Osteoblast (primary cell): ENCODE measurements around the gene RANBP3. TPM values are rescaled to one million over a fixed set of nuclear protein-coding genes. Genes with fewer than 3 reads are reported as not detected.

Experiments used
- DNase-seq: peaks from one replicate; pipeline ENCODE4 v3.0.0; 2011; ENCODE audit warnings: low spot score, mixed read lengths; ENCODE audit not compliant: insufficient read length; ENCODE audit errors: missing footprints
- H2AFZ ChIP-seq: 2 replicates; pipeline ENCODE4 v1.6.0; 2011; ENCODE audit warnings: mild to moderate bottlenecking, low read length
- H3K27ac ChIP-seq: 2 replicates; pipeline ENCODE4 v1.5.1; 2011; ENCODE audit warnings: mild to moderate bottlenecking, low read depth, low read length, moderate library complexity
- H3K27me3 ChIP-seq: 2 replicates; pipeline ENCODE4 v1.6.0; 2012; ENCODE audit warnings: mild to moderate bottlenecking, control low read depth, inconsistent platforms, low read length, moderate library complexity; ENCODE audit not compliant: insufficient read depth
- H3K36me3 ChIP-seq: 2 replicates; pipeline ENCODE4 v1.5.1; 2011; ENCODE audit warnings: mild to moderate bottlenecking, low read length, control low read depth, moderate library complexity; ENCODE audit not compliant: insufficient read depth
- H3K4me1 ChIP-seq: 2 replicates; pipeline ENCODE4 v1.5.1; 2011; ENCODE audit warnings: mild to moderate bottlenecking, low read length, control low read depth, moderate library complexity; ENCODE audit not compliant: insufficient read depth
- H3K4me2 ChIP-seq: 2 replicates; pipeline ENCODE4 v1.6.0; 2011; ENCODE audit warnings: mild to moderate bottlenecking, low read length; ENCODE audit not compliant: insufficient read depth
- H3K4me3 ChIP-seq: fragments of 200-600 bp; sonication (generic); 3 replicates; pipeline ENCODE4 v1.5.1; 2012; ENCODE audit warnings: mild to moderate bottlenecking, low read length, inconsistent platforms; ENCODE audit not compliant: insufficient read depth
- H3K79me2 ChIP-seq: 2 replicates; pipeline ENCODE4 v1.6.0; 2012; ENCODE audit warnings: mild to moderate bottlenecking, low read length, control low read depth, inconsistent platforms; ENCODE audit not compliant: insufficient read depth
- H3K9me3 ChIP-seq: 2 replicates; pipeline ENCODE4 v1.5.1; 2011; ENCODE audit warnings: low read depth, low read length, control low read depth
- H4K20me1 ChIP-seq: 2 replicates; pipeline ENCODE4 v1.6.0; 2012; ENCODE audit warnings: mild to moderate bottlenecking, low read length, control low read depth; ENCODE audit not compliant: insufficient read depth
- total RNA-seq: library from RNA; depleted of rRNA; stranded (reverse); fragments of >200 nt; gene quantifications from 2 replicates; pipeline ENCODE4 v1.2.3, GENCODE V29; 2012
- TF ChIP-seq, protein P1 (sequence below): IDR thresholded peaks from 2 replicates; pipeline ENCODE4 v1.5.1; 2011; ENCODE audit warnings: mild to moderate bottlenecking, low read depth, low read length, moderate library complexity; ENCODE audit errors: extremely low read depth

RANBP3 gene
- total RNA-seq, 1 donor: 40.5 TPM

DNA sequence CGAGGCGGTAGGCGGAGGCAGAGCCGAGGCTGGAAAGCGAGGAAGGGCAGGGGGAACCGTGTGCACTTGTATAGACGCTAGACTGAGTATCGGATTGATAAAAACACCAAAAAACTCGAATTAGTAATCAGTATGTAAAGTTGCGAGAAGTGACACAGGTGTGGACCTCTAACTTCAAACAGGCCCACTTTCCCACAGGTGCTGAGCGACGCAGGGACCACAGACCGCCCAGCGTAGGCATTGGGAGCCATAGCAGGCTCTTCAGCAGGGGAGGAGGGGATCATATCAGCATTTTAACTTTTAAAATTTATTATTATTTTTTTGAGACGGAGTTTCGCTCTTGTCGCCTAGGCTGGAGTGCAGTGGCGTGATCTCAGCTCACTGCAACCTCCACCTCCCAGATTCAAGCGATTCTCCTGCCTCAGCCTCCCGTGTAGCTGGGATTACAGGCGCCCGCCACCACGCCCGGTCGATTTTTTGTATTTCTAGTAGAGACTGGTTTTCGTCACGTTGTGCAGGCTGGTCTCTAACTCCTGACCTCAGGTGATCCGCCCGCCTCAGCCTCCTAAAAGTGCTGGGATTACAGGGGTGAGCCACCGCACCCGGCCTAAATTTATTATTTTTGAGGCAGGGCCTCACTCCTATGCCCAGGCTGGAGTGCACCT lies 72.7 kb downstream of the RANBP3 start:
- H2AFZ ChIP-seq: peak overlapping the region; percentile 56
- TF ChIP-seq, protein P1, sequence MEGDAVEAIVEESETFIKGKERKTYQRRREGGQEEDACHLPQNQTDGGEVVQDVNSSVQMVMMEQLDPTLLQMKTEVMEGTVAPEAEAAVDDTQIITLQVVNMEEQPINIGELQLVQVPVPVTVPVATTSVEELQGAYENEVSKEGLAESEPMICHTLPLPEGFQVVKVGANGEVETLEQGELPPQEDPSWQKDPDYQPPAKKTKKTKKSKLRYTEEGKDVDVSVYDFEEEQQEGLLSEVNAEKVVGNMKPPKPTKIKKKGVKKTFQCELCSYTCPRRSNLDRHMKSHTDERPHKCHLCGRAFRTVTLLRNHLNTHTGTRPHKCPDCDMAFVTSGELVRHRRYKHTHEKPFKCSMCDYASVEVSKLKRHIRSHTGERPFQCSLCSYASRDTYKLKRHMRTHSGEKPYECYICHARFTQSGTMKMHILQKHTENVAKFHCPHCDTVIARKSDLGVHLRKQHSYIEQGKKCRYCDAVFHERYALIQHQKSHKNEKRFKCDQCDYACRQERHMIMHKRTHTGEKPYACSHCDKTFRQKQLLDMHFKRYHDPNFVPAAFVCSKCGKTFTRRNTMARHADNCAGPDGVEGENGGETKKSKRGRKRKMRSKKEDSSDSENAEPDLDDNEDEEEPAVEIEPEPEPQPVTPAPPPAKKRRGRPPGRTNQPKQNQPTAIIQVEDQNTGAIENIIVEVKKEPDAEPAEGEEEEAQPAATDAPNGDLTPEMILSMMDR: no peak

DNA sequence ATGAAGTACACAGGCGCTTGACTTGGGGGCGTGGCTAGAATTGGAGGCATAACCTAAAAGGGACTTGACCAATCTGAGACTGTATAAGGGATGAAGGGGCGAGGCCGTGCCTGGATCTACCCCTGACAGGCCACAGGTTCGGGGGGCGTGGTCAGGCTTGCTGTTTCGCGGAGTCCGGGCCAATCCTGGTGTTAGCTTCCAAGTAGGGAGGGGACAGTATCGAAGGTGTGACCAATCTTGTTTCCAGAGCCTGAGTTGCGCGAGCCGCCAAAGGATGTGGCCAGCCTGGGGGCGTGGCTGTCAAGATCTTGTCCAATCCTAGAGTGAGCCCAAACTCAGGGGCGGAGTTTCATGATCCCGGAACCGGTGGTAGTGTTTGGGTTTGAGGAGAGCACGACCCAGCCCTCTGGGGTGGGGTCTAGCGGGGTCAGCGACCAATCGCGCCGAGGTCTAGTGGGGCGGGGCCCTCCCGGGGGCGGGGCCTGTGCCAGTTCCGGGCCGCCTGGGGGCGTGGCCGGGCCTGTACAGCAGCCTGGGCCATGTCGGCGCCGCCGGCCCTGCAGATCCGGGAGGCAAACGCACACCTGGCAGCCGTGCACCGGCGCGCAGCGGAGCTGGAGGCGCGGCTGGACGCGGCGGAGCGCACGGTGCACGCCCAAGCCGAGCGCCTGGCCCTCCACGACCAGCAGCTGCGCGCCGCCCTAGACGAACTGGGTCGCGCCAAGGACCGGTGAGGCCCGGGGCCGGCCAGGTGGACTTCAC lies 73.4 kb downstream of the RANBP3 start, which contains the start of gene VMAC:
Gene VMAC, plus strand, starts transcription at position 521 of the 762 bp plus-strand sequence. Its CDS starts 19 bp downstream, at position 540.
- peak within 1 kb of the TSS; percentile 94 for H3K27ac ChIP-seq
- peak within 1 kb of the TSS; percentile 86 for H3K4me2 ChIP-seq
- no peaks in the 10 kb centered on the region for H3K9me3 ChIP-seq
- TF ChIP-seq, protein P1: no peak
- peak within 1 kb of the TSS; percentile 92 for H2AFZ ChIP-seq
- H3K27me3 ChIP-seq: no peaks in the 10 kb centered on the region
- H3K79me2 ChIP-seq: peaks cover 39% of the 10 kb centered on the region
- peaks cover 4% of the 10 kb centered on the region for H3K36me3 ChIP-seq
- DNase-seq: peak; percentile 100
- peaks cover 20% of the 10 kb centered on the region for H3K4me1 ChIP-seq
- H4K20me1 ChIP-seq: peaks cover 25% of the 10 kb centered on the region
- peak within 1 kb of the TSS; percentile 97 for H3K4me3 ChIP-seq

More for the DNA sequence above, 72.7 kb downstream of the RANBP3 start:
- Histone ChIP-seq H3K4me2 (peak overlapping the region; percentile 86), H3K4me3 (peak overlapping the region; percentile 97), H3K4me1 (peaks cover 20% of the 10 kb centered on the region), H3K79me2 (peaks cover 32% of the 10 kb centered on the region), H3K36me3 (peaks cover 7% of the 10 kb centered on the region), H4K20me1 (peaks cover 18% of the 10 kb centered on the region), H3K27ac (peak overlapping the region; percentile 56), H3K9me3 (no peaks in the 10 kb centered on the region), H3K27me3 (no peaks in the 10 kb centered on the region)
- DNase-seq: peak; percentile 50

DNA sequence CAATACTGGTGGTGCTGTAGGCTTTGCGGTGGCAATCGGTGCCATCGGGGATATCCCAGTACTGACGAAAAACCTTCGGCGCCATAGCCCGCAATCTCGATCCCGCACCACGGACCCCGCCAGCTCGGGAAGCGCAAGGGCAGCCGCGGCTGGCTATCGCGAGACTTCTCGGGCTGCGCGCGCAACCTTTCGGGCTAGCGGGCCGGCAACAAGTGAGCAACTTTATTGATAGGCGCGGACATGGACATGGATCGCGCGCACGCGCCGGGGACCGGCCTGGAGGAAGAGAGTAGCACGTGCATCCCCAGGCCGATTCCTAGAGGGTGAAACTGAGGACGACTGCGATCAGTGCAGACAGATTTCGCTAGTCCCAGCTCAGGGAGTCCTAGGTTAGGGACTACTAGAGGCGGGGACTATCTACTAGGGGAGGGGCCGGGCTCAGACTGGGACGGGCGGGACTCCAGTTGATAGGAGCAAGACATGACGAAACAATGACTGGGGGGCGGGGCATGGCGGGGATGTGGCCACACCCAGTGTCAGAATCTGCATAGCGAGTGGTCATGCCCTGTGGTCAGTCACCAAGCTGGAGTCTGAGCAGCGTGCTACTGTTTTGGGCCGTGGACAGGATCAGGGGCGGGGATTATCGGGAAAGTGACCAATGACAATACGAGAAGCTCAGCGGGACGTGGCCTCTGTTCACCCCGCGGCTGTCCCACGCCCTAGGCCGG lies 74.2 kb downstream of the RANBP3 start, which contains the start of gene NDUFA11:
Gene NDUFA11, minus strand, starts transcription at position 167 of the 728 bp plus-strand sequence. Its CDS starts 82 bp downstream, at position 85.
- Histone ChIP-seq H3K9me3 (no peaks in the 10 kb centered on the region), H3K4me3 (peak within 1 kb of the TSS; percentile 97), H4K20me1 (peaks cover 26% of the 10 kb centered on the region), H3K4me1 (peaks cover 20% of the 10 kb centered on the region), H3K79me2 (peaks cover 41% of the 10 kb centered on the region), H3K27me3 (no peaks in the 10 kb centered on the region), H3K4me2 (peak within 1 kb of the TSS; percentile 86), H3K36me3 (peaks cover 4% of the 10 kb centered on the region), H2AFZ (peak within 1 kb of the TSS; percentile 92), H3K27ac (peak within 1 kb of the TSS; percentile 94)
- TF ChIP-seq, protein P1: no peak
- DNase-seq: peak; percentile 99
